Measurements from ENCODE around the gene VWA5B2. TPM values are rescaled to one million over a fixed set of nuclear protein-coding genes. Genes with fewer than 3 reads are reported as not detected.
A peak's percentile ranks its signal among the peaks of the same experiment; 100 is the strongest.

Gene VWA5B2
- total RNA-seq, 6 experiments from 2014 or later, result not detected

DNA sequence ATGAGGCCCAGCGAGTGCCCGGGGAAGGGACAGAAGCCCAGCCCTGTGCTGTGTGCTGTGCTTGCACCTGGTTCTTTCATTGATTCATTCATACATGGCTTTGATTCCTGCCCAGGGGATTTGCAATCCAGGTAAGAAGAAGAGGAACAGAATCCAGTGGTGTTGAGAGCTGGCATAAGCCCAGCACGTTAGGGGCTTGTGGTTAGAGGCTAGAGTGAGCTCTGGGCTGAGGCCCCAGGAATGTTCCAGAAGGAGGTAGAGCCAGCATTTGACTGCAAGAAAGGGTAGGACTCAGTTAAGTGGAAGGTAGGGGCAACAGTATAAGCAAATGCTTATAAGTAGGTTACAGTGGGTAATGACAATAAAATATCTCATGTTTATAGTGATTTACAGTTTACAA, 2.3 kb downstream of the VWA5B2 start:
- peak overlapping the region; percentile 24; the same call in 1 of the 2 replicates for H3K4me3 Mint-ChIP-seq
- peaks cover 15% of the 10 kb centered on the region for H3K4me1 Mint-ChIP-seq (ENCODE audit: low read depth)
- no peaks in the 10 kb centered on the region for H3K9me3 Mint-ChIP-seq
- H3K27me3 Mint-ChIP-seq (ENCODE audit: insufficient read depth), result peaks cover 40% of the 10 kb centered on the region
- H3K27ac Mint-ChIP-seq, result no peak overlapping the region
- no peak for DNase-seq
- TF ChIP-seq, protein P1, sequence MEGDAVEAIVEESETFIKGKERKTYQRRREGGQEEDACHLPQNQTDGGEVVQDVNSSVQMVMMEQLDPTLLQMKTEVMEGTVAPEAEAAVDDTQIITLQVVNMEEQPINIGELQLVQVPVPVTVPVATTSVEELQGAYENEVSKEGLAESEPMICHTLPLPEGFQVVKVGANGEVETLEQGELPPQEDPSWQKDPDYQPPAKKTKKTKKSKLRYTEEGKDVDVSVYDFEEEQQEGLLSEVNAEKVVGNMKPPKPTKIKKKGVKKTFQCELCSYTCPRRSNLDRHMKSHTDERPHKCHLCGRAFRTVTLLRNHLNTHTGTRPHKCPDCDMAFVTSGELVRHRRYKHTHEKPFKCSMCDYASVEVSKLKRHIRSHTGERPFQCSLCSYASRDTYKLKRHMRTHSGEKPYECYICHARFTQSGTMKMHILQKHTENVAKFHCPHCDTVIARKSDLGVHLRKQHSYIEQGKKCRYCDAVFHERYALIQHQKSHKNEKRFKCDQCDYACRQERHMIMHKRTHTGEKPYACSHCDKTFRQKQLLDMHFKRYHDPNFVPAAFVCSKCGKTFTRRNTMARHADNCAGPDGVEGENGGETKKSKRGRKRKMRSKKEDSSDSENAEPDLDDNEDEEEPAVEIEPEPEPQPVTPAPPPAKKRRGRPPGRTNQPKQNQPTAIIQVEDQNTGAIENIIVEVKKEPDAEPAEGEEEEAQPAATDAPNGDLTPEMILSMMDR (IDR thresholded peaks at IDR 0.05), result no peak
- peaks cover 5% of the 10 kb centered on the region; the same call in 1 of the 2 replicates for H3K36me3 Mint-ChIP-seq (ENCODE audit: low read depth)

DNA sequence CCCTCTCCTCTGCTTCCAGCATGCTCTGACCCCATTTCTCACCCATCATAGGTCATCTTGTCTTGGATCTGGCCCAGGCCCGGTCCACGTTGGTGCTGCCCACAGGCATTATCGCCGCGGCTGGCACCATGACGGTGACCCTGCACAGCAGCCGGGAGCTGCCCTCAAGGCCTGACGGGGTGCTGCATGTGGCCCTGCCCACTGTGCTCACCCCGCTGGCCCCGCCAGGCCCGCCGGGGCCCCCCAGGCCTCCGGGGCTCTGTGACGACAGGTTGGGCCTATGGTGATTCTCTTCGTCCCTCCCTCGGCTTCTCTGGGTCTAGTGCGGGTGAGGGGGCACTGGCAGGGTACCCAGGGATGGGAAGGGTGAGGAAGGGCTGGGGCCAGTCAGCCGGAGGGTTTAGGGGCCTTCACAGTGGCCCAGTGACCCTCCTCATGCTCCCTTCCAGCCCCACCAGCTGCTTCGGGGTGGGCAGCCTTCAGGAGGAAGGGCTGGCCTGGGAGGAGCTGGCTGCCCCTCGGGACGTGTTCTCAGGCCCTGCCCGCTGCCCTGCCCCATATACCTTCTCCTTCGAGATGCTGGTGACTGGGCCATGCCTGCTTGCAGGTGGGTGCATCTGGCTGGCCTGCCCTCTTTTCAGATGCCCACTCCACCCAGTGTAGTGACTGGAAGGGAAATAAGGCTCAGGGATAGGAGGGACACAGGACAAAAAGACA, 3.9 kb downstream of the VWA5B2 start:
- TF ChIP-seq, protein P1 (IDR thresholded peaks at IDR 0.05), result no peak
- H3K4me3 Mint-ChIP-seq, result no peak overlapping the region
- no peak for DNase-seq
- H3K27me3 Mint-ChIP-seq (ENCODE audit: insufficient read depth), result peaks cover 35% of the 10 kb centered on the region
- peaks cover 15% of the 10 kb centered on the region for H3K4me1 Mint-ChIP-seq (ENCODE audit: low read depth)
- H3K27ac Mint-ChIP-seq, result no peak overlapping the region
- H3K36me3 Mint-ChIP-seq (ENCODE audit: low read depth), result peaks cover 5% of the 10 kb centered on the region; the same call in 1 of the 2 replicates
- no peaks in the 10 kb centered on the region for H3K9me3 Mint-ChIP-seq

DNA sequence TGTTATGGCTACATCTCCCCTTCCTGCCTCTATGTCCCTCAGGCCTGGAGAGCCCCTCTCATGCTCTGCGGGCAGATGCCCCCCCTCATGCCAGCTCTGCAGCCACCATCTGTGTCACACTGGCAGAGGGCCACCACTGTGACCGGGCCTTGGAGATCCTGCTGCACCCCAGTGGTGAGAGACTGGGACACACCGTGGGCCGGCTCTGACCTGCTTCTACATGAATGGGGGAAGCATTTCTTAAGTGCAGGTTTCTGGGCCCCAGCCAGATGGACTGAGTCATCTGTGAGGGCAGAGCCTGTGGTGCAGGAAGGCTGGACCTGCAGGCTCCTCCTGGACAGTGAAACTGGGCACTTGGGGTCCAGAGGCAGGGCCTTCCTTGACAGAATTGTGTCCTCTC, 4.8 kb downstream of the VWA5B2 start:
- peaks cover 29% of the 10 kb centered on the region for H3K27me3 Mint-ChIP-seq (ENCODE audit: insufficient read depth)
- peaks cover 5% of the 10 kb centered on the region; the same call in 1 of the 2 replicates for H3K36me3 Mint-ChIP-seq (ENCODE audit: low read depth)

DNA sequence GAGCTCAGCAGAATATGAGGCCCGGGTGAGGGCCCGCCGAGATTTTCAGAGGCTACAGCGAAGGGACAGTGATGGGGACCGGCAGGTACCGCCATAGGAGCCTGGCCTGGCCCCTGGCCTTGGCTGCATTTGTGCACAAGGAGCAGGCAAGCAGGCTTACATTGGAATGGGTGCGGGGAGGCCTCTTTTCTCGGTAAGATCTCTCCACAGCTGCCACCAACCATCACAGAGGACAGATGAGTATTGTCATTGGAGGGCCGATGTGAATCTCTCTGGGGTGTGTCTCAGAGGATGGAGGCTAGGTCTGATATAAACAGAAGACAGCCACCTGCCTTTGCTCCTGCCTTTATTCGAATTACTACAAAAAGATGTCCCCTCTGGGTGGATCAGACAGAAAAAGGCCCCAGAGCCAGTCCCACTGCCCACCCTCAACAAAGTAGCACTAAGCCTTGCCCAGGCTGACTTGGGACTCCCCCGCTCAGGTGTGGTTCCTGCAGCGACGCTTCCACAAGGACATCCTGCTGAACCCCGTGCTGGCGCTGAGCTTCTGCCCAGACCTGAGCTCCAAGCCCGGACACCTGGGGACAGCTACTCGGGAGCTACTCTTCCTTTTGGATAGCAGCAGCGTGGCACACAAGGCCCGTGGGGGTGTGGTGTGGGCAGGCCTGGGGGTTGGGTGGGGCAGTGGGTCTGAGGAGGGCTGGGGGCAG, 5.4 kb downstream of the VWA5B2 start:
- peaks cover 15% of the 10 kb centered on the region for H3K4me1 Mint-ChIP-seq (ENCODE audit: low read depth)
- TF ChIP-seq, protein P1 (IDR thresholded peaks at IDR 0.05), result no peak
- no peak overlapping the region for H3K4me3 Mint-ChIP-seq
- H3K9me3 Mint-ChIP-seq, result no peaks in the 10 kb centered on the region
- no peak overlapping the region for H3K27ac Mint-ChIP-seq
- peaks cover 5% of the 10 kb centered on the region; the same call in 1 of the 2 replicates for H3K36me3 Mint-ChIP-seq (ENCODE audit: low read depth)
- no peak for DNase-seq
- peaks cover 29% of the 10 kb centered on the region for H3K27me3 Mint-ChIP-seq (ENCODE audit: insufficient read depth)

More for the DNA sequence above, 4.8 kb downstream of the VWA5B2 start:
- peak; percentile 91 for DNase-seq
- peaks cover 15% of the 10 kb centered on the region for H3K4me1 Mint-ChIP-seq (ENCODE audit: low read depth)
- H3K27ac Mint-ChIP-seq, result no peak overlapping the region
- TF ChIP-seq, protein P1 (IDR thresholded peaks at IDR 0.05), result peak; percentile 51; the same call in 1 of the 2 replicates
- H3K9me3 Mint-ChIP-seq, result no peaks in the 10 kb centered on the region
- H3K4me3 Mint-ChIP-seq, result no peak overlapping the region

DNA sequence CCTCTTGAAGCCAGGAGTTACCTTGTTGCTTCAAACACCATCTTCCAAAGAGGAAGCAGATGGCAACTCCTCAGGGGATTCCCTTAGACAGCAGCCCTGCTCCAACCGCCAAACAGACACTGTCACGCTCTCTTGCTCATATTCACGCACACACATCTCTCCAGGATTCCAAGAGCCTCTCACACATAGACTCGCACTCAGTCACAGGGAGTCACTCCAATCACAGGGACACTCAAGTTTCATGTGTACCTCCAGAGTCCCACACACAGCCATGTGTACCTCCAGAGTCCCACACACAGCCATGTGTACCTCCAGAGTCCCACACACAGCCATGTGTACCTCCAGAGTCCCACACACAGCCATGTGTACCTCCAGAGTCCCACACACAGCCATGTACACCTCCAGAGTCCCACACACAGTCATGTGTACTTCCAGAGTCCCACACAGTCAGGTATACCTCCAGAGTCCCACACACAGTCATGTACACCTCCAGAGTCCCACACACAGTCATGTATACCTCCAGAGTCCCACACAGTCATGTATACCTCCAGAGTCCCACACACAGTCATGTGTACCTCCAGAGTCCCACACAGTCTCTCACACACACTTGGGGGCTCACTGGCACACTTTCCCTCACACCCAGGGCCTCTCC, 6.1 kb downstream of the VWA5B2 start:
- H3K36me3 Mint-ChIP-seq (ENCODE audit: low read depth), result peaks cover 5% of the 10 kb centered on the region; the same call in 1 of the 2 replicates
- peak; percentile 29 for DNase-seq
- TF ChIP-seq, protein P1 (IDR thresholded peaks at IDR 0.05), result no peak
- no peak overlapping the region for H3K27ac Mint-ChIP-seq
- H3K27me3 Mint-ChIP-seq (ENCODE audit: insufficient read depth), result peaks cover 29% of the 10 kb centered on the region
- peaks cover 15% of the 10 kb centered on the region for H3K4me1 Mint-ChIP-seq (ENCODE audit: low read depth)
- H3K9me3 Mint-ChIP-seq, result no peaks in the 10 kb centered on the region
- no peak overlapping the region for H3K4me3 Mint-ChIP-seq
